NCI-H2029 (cell line): ENCODE results near the gene OR10G8.
"Not testable (repeated sequence)": the region's sequence is repeated elsewhere in the genome, so short reads cannot be mapped to it uniquely, and the experiment has no call there.

Experiments
- DNase-seq: peaks from one replicate; lab custom pipeline; 2025; lab: John Stamatoyannopoulos, UW

The OR10G8 gene, protein sequence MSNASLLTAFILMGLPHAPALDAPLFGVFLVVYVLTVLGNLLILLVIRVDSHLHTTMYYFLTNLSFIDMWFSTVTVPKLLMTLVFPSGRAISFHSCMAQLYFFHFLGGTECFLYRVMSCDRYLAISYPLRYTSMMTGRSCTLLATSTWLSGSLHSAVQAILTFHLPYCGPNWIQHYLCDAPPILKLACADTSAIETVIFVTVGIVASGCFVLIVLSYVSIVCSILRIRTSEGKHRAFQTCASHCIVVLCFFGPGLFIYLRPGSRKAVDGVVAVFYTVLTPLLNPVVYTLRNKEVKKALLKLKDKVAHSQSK

DNA sequence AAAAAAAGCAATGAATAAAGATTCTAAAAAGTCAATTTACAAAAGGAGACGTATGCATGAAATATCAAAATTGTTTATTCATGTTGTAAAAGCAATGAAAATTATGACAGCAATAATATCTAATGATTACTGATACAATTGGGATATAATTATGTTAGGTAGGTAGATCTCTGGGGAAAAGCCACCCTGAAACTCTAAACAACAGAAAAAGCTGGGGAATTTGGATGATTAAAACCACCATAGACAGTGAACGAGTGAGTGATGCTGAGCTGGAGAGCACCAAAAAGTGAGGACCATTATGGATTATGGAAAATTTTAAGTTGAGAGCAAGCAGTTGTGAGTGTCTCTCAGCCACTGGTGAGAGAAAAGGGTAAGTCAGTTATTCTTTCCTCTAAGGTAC, at the start of gene OR10G8:
TSS of gene OR10G8 (plus strand) at position 301 of the 400 bp plus-strand sequence. CDS start 2,825 bp downstream, outside the sequence.
- DNase-seq = no peak

DNA sequence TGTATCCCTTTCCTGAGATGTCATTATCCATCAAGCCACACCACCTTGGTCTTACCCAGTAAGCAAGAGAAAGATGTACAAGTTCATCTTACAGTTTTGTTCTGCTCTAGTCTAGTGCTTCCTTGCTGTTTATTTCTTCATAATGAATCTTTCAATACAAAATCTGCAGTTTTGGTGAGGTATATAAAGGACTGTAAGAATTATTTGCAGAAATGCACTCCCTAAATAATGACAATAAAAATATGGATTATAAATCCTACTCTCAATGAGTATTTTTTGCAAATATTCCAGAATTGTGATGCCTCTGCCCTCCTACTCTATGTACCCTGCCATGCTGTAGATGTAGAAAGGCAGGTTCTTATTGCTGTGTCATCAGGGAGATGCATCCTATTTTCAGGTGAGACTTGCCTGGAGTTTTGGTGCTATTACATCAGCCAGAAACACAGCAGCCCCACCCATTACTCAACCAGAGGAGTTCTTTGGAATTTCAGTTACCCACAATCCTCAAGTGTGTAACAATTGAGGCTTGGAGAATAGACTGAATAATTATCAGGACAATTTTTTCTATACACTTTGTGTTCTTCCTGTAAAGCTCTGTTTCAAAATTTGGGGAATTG, 48.8 kb upstream of the OR10G8 start, which contains the start of gene OR10S1:
TSS of gene OR10S1 (minus strand) at position 51 of the 617 bp plus-strand sequence. CDS start 117 bp downstream, outside the sequence.
- DNase-seq = no peak

DNA sequence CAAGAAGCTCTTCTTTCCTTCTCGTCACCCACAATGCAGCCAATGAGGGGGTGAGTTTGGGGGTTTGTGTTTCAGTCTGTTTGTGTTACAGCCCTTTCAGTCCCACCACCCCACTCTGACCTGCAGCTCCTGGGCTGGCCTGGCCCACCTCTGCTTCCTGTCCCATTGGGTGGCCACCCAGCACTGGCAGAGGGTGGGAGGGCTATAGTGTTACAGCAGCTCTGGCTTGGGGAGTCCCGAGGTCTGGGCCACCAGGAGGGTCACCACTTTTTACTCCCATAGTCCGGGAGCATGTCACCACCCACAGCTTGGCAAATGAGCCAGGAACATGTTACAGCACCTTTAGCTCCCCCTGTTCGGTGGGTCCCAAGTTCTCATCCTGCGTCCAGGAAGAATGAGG, 47.3 kb upstream of the OR10G8 start:
- DNase-seq = no peak

DNA sequence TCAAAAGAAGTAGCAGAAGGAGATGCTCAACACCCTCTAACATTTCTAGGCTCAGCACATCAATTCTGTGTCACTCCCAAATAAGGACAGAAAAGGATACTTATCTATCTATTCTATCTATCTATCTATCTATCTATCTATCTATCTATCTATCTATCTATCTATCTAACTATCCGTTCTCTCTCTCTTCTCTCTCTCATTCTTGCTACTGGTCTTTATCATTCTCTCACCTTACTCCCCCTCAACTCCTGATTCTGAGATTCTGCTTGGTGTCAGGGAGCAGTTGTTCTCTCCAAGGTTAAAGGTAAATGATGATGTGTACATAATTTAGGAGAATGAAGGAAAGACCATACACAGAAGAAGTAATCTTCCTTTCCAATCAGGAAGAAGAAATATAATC, 31.5 kb upstream of the OR10G8 start, which contains the start of gene OR10G6:
TSS of gene OR10G6 (minus strand) at position 43 of the 400 bp plus-strand sequence. CDS start at position 43, 0 bp downstream.
- no peak for DNase-seq

DNA sequence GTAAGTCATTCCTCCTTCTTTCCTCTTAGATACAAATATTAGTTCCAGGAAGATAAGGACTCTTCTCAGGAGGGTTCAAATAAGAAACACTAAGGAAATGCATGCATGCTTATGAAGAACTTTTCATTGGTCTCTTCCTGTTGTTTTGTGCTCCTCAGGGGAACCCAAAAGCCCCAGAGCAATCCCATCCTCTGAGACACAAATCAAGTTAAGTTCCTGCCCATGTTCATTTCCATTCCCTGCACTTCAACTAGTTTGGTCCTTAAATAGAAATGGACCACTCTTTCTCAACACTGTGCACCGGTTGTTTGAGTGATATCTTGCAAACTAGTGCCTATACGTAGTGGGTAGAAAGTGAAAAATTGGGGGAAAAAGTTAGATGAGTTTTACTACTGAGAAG, 13.9 kb upstream of the OR10G8 start, which contains the start of gene OR10G4:
TSS of gene OR10G4 (plus strand) at position 301 of the 400 bp plus-strand sequence. CDS start 2,578 bp downstream, outside the sequence.
- DNase-seq = no peak

DNA sequence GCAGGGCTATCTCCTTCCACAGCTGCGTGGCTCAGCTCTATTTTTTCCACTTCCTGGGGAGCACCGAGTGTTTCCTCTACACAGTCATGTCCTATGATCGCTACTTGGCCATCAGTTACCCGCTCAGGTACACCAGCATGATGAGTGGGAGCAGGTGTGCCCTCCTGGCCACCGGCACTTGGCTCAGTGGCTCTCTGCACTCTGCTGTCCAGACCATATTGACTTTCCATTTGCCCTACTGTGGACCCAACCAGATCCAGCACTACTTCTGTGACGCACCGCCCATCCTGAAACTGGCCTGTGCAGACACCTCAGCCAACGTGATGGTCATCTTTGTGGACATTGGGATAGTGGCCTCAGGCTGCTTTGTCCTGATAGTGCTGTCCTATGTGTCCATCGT, 10.8 kb upstream of the OR10G8 start:
- DNase-seq = not testable (repeated sequence)

DNA sequence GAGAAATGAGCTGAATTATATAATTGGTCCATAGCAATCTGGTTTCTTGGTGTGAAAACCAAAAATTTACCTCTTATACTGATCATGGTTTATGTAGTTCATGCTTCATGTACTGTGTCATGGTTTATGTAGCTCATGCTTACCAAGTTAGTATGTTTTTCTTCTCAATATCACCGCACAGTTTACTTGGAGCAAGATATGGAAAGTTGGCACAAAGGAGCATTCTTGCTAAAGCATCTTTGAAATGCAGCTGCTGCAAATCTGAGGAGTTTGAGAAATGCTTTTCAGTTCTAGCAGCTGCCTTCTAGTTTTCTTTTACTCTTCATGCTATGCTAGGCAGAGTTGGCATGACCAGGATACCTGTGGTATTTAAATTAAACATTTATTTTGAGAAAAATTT, 10.1 kb downstream of the OR10G8 start:
- DNase-seq = no peak

DNA sequence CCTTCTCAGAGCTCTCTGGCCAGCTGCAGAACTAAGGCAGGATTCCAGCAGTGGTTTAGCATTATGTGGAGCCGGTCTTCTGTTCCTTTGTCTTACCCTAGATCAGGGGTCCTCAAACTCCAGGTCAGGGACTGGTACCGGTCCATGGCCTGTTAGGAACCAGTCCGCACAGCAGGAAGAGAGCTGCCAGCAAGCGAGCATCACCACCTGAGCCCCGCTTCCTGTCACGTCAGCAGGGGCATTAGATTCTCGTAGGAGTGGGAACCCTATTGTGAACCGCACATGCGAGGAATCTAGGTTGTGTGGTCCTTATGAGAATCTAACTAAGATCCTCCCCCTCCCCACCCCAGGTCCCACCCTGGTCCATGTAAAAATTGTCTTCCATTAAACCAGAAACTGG, 13.0 kb downstream of the OR10G8 start:
- no peak for DNase-seq

DNA sequence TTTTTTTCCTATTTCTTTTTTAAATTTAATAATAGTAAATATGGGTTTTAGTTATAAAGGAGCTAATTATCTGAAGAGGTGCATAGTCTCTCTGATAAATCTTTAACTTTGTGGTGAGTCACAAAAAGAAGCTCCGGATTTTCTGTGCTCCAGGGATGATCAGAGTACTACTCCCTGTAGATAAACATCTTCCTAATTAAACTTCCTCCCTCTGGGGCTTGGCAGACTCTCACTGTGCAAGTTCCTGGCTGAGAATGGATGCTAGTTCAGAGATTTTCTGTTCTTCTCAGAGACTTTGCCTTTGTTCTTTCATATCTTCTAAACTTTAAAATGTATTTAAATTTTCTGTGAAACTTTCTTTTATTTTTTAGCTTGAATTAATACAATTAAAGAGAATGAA, 14.7 kb downstream of the OR10G8 start, which contains the start of gene OR10G7:
TSS of gene OR10G7 (minus strand) at position 72 of the 400 bp plus-strand sequence. CDS start 2,324 bp downstream, outside the sequence.
- no peak for DNase-seq

DNA sequence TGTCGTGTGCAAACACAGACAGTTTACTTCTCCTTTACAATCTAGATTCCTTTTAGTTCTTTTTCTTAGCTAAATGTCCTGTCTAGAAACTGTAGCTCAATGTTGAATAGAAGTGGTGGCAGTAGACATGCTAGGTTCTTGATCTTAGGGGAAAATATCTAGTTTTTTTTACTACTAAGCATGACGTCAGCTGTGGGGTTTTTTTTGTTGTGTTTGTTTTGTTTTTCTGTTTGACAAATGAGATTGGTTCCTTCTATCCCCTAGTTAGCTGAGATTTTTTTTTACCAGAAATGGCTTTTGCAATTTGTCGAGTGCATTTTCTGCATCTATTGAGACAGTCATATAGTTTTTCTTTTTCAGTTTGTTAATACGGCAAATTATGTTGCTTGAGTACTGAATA, 16.8 kb downstream of the OR10G8 start:
- DNase-seq = no peak

DNA sequence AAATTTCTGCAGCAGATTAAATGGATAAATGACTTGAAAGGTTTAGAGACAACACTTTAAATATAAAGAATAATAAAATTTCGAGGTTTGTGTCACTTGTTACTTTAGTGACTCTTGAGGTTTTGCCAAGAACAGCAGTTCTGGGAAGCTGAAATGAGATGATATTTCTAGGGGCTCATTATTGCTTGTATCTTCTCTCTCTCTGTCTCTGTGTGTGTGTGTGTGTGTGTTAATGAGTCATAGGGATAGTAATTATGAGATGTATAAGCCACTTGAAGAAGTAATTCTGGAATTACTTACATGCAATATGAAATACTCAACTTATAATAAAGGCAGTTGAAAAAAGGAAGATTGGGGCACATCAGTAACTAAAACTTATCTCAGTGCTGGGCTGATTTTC, 24.1 kb downstream of the OR10G8 start:
- DNase-seq = no peak

DNA sequence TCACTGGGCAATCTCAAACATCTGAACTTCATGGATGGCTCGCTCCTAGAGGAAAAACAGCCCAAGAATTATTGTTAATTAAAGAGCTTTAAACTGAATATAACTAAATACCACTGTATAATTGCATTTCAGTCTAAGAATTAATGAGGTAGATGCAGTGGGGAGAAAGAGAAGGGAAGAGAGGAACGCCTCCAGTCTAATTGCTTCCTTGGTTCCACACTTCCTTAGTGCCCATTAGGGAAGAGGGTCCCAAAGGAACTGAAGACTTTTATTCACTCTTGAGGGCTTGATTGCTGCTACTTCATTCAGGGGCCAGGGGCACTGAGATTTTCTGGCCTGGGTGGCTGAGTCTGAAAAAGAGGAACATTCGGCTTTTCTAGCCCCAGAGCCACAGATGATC, 26.4 kb downstream of the OR10G8 start:
- DNase-seq = no peak

DNA sequence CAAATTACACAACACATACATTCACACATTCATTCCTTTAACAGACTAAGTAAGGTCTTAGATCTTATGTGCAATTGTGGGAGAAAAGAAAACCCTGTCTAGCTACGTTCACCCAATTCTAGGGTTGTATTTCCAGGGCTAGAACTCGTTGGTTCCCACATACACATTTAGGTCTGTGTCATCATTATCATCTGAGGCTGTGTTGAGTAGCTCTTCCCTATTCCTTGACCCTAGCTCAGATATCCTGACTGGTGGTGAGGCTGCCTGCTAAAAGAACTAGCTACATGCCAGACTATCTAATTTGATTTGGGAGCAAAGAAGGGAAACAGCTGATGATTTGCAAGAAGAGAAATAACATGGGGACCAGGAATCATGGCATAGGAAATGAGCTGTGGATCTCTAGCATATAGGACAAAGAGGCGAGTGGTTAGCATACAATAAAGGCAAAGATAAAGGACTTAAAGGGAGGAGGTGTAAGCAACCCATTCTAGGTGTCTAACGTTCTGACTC, 42.1 kb downstream of the OR10G8 start:
- no peak for DNase-seq

DNA sequence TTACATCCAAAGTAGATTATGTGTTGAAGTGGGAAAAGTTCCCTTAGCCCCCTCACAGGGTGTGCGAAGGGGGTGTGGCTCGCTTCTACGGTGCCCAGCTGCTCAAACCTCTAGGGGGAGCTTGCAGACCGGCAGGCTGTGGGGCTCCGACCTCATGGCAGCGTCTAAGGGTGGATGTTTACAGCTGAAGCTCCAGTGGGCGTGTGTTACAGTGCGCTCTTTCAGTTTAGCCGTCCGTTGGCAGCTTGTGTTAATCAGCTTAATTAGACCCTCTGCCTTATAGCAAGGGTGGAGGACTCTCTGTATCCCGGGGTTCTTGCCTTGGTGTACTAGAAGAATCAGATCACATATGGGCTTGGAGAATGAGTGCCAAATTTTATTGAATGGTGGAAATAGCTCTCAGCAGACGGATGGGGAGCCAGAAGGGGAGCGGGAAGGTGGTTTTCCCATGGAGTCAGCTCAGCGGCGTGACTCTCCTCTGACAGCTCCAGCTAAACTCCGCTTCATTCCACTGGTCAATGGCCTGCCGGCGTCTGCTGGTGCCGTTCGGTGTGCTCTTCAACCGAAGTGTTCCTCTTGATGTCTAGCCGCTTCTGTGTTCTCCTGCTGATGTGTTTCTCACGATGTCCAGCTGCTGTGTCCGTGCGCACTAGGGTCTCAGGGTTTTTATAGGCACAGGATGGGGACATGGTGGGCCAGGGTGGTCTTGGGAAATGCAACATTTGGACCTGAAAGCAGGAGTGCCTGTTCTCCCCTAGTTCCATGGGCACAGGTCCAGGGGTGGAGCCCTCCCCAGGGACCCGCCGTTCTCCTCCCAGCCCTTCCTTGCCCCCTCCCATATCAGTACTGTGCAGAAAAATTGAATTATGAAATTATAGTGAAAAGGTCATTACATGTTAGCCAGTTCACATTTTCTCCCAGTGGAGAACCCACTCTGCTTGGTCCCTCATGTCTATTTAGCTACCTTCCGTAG, 43.1 kb downstream of the OR10G8 start:
- DNase-seq = peak; percentile 2

DNA sequence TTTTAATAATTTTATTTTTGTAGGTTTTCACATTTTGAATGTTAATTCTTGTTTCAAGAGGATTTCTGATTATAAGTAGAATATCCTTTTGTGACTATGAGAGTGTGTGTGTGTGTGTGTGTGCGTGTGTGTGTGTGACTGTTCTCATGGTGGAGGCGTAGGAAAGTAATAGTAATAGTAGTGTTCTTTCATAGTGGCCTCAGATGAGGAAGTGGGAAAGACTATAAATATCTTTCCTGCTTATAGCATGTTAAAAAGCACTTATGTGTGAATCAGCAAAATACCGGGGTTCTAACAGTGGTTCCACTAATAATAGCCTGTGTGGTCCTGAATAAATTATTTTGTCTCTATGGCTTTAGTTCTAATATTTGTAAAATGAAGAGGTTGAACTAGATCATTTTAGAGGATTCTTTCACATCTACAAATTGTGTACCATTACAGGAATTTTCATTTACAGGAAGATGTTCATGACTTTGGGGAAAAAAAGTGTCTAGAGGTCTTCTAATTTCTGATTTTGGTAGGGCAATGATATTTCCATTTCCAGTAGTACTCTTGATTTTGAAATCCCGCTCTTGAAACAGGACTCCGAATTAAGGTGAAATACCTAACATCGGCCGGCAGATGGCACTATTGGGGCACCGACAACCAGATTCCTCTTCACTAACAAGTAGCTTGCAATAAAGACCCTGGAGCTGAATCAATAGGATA, 44.5 kb downstream of the OR10G8 start:
- peak; percentile 24 for DNase-seq

DNA sequence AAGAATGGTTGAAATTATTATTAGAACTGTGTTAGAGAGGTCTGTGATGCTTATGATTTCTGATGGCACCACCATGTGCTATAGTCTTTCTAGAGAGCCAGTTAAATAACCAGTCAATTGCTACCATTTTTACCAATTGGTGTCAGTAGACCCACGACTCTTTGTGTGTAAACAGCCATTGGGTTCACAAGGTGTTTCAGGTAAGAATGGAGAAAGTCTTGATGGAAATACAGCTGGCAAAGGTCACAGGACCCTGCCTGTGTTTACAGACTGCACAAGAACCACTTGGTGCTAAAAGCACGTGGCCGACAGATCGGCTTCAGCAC, 45.0 kb downstream of the OR10G8 start:
- no peak for DNase-seq

DNA sequence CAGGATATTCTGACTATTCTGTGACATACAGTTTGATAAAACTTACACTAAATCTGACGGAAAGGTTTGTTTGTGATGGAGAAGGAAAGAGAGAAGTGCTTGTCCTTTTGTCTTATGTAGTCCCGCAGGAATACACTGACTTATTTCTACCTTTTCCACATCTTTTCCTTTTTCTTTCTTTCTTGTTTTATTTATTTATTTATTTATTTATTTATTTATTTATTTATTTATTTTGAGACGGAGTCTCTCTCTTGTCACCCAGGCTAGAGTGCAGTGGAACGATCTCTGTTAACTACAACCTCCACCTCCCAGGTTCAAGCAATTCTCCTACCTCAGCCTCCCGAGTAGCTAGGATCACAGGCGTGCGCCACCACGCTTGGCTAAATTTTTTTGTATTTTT, 45.5 kb downstream of the OR10G8 start:
- no peak for DNase-seq

DNA sequence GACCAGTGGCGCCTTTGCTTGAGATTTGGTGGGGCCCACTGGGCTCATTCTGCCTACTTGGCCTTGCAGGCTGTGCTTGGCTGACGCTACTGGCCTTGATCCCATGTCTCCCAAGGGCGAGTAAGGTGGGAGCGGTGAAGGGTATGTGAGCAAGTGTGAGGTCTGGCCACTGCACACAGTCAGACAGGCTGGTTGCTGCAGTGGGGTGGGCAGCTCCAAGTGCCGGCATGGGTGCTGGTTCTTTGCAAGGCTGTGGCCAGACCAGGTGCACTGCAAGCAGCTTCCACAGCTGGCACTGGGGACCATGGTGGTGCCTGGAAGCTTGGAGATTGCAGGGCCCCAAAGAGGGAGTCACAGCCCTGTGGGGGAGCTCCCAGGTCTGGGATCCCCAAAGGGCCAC, 48.0 kb downstream of the OR10G8 start:
- no peak for DNase-seq

DNA sequence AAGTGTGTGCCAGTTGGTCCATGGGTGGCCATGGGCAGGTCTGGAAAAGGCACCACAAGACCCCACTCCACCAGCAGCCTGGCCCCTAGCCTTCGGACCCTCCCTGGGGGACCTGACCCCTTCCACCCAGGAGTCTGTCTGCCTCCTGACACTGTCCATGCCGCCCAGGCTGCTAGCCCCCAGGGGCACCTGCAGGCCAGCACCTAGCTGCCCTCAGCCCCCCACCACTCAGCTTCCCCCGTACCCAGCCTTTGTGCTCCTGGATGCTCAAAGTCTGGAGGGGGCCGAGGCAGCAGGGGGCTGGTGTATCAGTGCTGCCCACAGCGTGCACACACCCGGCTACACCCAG, 48.9 kb downstream of the OR10G8 start:
- no peak for DNase-seq

DNA sequence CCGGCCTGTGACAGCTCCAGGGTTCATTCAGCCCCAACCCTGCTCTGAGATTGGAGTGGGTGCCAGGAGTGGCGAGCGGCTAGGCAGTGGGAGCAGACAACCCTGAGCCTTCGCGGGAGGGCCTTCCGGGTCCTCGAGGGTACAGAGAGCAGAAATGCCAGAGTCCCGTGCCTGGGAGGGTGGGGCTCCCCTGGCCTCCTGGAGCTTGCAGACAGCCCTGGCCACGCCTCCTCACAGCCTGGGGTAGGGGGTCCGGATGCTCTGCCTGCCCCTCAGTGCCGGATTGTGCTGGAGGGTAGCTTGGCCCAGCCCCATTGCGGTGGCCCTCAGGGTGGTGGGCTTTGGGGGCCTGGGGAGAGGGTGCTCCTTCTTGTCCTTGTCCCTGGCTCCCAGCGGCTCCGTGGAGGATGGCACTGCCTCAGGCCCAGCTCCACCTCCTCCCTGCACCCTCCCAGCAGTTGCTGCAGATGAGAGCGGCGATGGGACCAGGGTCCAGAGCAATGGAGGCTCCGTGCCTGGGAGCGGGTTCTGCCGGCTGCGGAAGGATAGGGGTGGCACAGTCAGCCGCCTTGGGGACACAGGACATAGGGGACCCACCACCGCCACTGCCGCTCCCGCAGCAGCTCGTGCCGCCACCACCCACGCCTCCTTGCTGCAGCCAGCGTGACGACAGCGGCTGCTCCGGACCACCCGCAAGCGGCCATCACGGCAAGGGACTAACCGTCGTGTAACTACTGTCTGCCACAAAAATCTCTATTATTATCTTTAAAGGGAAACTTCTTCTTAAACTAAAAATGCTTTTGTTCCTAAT, 49.4 kb downstream of the OR10G8 start:
- no peak for DNase-seq

DNA sequence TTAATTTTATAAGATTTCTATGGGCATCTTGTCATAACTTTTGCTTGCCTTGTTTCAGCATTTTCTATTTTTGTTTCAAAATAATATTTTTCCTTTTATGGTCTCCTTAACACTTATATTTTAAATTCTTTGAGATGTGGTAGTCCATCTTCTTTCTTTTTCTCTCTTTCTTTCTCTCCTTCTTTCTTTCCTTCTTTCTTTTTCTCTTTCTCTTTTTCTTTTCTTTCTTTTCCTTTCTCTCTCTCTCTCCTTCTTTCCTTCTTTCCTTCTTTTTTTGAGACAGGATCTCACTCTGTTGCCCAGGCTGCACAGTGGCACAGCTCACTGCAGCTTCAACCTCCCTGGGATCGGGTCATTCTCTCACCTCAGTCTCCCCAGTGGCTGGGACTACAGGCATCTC, 50.7 kb downstream of the OR10G8 start:
- DNase-seq = no peak
